ENCODE data around the gene VEGFA.

DNA sequence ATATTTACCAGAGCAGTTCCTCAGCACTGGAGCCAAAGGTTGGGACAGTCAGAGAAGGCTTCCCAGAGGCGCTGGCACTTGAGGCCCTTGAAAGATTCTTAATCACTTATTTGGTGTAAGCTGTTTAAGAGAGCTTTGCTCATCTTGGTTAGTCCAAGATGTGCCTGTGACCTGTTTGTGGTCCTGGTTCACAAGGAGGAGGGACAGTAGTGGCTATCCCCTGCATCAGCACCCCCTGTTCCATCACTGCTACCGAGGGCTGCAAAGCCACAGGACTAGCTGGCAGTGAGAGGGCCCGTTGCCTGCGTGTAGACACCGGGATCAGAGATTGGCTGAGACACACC, 35.7 kb downstream of the VEGFA start:
- TF ChIP-seq POLR2A (IDR thresholded peaks at IDR 0.05), result no peak
- TF ChIP-seq, protein P1, sequence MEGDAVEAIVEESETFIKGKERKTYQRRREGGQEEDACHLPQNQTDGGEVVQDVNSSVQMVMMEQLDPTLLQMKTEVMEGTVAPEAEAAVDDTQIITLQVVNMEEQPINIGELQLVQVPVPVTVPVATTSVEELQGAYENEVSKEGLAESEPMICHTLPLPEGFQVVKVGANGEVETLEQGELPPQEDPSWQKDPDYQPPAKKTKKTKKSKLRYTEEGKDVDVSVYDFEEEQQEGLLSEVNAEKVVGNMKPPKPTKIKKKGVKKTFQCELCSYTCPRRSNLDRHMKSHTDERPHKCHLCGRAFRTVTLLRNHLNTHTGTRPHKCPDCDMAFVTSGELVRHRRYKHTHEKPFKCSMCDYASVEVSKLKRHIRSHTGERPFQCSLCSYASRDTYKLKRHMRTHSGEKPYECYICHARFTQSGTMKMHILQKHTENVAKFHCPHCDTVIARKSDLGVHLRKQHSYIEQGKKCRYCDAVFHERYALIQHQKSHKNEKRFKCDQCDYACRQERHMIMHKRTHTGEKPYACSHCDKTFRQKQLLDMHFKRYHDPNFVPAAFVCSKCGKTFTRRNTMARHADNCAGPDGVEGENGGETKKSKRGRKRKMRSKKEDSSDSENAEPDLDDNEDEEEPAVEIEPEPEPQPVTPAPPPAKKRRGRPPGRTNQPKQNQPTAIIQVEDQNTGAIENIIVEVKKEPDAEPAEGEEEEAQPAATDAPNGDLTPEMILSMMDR (IDR thresholded peaks at IDR 0.05), result no peak
